Skeletal muscle cell (primary cell): ENCODE measurements around the gene PLSCR4.

Source experiments
- DNase-seq: peaks from one replicate; pipeline ENCODE4 v3.0.0-alpha.2; 2010; ENCODE audit warnings: low read depth
- H3K4me3 ChIP-seq: 2 replicates; pipeline ENCODE4 v1.5.1; 2011; ENCODE audit warnings: low read depth, mild to moderate bottlenecking, control low read depth, low read length, moderate library complexity

Gene PLSCR4

DNA sequence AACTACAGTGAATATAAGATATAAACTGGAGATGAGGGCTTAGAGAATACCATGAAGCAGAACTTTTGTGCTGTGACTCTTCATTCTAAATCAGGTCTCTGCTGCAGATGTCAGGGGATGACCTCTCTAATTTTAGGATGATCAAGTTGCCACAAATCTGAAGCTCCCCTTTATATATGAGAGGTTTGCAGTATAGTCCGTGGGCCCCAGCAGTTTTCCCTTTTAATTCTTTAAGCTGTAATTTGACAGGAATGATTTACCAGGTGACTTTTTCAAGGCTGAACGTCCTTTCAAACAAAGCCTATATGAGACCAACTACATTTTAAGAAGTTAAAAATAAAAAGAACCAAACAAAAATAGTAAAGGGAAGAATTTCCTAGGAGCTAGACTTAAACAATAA lies 85.0 kb downstream of the PLSCR4 start:
- no peak for DNase-seq
- H3K4me3 ChIP-seq = no peak overlapping the region

DNA sequence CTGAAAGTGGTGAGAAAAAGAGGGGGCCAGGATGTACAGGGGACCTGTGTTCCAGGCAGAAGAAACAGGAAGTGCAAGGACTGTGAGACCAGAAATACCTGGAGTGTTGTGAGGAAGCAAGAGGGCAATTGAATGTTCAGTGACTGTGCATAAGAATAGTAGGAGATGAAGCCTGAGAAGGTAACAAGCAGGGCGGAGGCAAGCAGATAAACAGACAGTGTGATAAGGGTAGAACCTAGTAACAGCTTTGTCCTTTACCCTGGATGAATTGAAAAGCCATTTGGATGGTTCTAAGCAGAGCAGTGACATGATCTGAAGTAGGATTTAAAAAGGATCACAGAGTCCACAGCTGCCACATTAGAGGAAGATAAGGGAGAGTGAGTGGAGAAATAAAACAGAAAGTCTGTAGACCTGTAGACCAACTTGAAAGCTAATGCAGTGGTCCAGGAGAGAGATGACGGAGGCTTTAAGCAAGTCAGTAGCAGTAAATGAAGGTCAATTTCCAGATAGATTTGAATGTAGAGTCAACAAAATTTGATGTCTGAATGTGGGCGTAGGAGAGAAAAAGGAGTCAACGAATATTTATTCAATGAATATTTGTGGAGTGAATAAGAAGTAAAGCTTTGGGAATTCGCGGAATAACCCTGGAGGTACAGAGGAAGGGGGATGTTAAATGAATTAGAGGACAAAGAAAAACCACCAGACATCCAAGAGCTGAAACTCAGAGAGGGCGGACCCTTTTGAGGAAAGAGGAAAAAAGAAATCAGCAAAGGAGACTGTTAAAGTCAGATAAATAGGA lies 85.7 kb downstream of the PLSCR4 start:
- H3K4me3 ChIP-seq = no peak overlapping the region
- DNase-seq = peak; percentile 62

DNA sequence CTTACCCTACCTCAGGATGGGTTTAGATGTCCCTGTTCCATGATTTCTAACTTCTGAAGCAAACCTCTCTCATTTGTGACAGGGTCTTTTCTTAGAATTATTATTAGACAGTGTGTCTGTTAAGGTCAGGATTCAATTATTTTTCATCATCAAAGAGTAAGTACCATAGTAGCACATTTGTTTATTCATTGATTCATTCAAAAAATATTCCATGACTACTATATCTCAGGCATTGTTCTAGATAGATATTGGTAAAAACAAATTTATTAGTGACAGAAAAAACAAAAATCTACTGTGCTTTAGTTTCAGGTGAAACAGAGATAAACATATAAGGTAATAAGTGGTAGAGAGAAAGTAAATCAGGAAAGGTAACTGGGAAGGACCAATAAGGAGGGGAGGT lies 86.4 kb downstream of the PLSCR4 start:
- no peak for DNase-seq
- no peak overlapping the region for H3K4me3 ChIP-seq

DNA sequence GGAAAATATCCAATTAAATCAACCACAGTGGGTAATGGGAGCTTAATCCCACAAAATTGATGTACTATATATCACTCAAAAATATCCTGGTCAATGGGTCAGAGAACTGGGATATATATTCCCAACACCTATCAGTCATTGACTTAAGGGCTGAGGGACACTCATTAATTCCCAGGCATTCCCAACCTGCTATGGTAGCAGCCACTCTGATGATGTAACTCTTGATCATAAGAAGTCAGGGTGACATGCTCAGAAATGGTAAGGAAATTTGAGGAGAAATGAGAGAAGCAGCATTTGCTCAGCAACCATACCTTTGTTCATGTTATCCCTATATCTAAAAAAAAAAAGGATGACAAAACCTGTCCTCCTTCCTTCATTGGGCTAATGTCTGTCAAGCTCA lies 86.8 kb downstream of the PLSCR4 start:
- DNase-seq = no peak

DNA sequence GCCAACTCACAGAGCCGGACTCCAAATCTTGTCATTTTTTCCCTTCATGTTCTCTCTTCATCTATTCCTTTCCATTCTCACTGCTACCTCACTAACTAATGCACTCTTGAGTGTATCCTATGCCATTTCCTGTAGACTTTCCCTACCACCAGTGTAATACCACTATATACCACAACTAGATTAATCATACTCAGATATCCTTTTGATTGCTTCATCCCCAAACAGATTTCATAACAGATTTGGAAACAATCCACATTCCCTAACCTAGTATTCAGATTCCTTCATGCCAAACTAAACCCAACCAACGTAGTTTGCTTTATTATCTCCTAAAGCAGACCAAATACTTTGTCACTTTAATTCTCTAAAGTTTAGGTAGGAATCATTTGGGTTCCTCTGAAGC lies 87.3 kb downstream of the PLSCR4 start:
- peak; percentile 90 for DNase-seq
- no peak overlapping the region for H3K4me3 ChIP-seq

More for the DNA sequence above, 86.8 kb downstream of the PLSCR4 start:
- H3K4me3 ChIP-seq = no peak overlapping the region

DNA sequence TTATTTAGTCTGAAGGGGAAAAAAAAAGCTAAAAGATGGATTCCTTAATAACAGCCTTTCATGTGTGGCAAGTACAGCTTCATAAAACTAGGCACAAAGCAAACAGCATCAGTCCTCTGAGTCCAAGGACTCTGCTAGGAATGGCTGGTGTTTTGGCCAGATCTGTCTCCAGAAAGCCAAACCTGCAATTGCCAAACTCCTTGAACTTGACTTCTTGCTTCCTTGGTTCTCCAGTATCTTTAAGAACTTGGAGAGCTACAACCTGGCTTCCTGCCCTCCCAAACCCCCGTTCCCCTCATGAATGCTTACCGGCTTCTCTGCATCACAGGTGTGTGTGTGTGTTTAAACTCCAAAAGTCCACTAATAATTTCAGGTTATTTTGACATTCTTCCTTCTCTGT lies 88.3 kb downstream of the PLSCR4 start:
- DNase-seq = no peak
- H3K4me3 ChIP-seq = peak overlapping the region; percentile 3

DNA sequence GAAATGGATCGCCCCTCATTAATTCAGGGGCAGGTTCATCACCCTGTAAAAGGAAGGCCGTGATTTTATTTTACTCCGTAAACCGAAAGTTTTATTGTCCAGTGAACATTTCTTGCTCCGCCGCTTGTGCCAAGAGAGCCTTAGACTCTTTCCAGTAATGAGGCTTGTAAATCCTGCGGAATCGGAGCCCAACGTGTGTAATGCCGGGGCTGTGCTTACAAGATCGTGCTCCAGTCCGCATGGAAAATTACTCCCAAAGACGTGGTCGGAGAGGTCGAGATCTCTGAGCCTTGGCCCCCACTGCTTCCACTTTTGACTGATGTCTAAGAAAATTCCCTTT lies 89.3 kb downstream of the PLSCR4 start:
- no peak for DNase-seq
- peak overlapping the region; percentile 92 for H3K4me3 ChIP-seq

DNA sequence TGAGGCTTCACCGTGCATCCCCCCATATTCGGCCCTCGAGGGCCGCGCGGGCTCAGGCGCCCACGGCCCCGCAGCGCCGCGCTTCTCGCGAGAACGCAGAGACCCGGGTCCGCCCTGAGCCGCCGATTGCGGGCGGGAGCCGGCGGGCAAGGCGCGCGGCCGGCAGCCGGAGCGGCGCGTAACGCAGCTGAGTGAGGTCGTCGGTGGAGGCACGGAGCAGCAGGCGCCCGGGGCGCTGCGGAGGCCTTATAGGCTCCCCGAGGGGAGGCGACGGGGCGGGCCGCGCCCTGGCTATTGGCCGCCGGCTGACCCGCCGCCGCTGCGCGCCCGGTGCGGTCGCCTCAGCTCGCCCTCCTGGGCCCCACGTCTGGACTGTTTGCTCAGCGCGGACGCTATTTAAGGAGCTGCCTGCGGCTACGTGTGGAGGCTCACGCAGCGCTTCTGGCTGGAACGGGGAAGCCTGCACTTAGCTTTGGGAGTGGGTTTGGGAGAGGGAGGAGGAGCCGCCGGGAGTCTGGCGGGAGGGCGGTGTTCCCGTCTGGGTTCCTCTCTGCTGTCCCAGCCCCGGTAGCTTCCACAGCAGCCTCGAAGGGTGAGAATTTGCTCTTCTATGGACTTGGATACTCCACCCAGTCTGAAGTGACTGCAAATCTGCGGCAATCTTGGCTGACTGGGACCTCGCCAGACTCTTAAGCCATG lies 89.8 kb downstream of the PLSCR4 start, which contains the start of gene PLOD2:
Gene PLOD2, minus strand, starts transcription at position 221 of the 699 bp plus-strand sequence. Its CDS starts 195 bp downstream, at position 26.
- peak; percentile 94 for DNase-seq
- H3K4me3 ChIP-seq = peak within 1 kb of the TSS; percentile 92

DNA sequence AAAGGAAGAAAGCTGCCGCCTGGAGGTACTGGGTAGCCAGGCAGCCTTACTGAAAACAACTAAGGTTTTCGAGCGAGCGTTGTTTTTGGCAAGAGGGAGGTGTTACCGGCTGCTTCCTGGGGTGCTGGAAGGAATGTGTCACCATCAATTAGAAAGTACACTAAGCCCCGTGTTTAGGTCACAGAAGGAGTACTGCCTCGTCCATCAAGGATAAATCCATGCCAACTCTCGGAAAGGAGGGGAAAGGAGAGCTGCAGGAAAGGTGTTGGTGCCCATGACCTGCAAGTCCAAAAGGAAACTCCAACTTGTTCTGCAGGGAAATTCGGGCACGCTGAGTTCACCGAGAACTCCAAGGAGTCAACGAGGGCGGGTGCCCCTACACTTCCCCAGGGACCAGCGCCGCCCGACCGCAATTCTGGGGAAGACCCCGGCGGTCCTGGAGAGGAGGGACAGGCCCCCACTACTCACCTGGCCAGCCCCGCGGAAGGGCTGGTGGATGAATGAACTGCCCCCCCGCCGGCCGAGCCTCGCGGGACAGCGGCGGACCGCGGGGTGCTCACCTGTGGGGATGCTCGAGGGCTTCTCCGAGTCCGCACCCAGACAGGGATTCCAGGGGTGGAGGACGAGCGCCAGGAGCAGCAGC lies 90.5 kb downstream of the PLSCR4 start:
- no peak for DNase-seq
- peak overlapping the region; percentile 92 for H3K4me3 ChIP-seq

DNA sequence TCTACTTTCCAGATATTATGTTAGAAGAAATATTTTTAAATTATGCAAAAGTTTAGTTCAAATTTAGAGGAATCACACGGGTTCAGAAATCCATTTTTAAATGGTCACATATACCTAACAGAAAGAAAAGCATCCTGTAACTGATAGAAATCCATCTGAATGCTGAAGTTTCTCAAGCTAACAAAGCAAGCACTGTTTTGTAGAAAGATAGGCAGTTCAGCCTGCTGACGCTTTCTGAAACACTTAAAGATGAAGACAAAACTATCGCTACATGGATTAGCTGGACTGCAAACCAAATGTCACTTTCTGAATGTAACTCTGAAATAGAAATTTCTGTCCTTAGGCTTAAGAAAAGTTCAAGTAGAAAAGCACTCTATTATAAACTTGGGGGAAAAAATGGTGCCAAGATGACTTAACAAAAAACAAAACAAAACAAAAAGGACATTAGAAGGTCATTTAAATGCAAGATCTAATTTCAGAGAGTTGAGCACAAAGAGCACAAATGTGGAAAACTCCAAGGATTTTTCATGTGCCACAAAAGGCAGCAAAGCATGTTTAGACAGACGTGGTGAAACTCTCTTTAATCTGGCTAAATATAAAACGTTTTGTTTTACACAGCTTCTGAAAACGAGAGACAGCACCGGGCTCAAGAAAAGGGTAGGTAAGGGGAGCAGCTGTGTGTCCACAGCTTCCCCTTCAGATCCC lies 91.1 kb downstream of the PLSCR4 start:
- no peak for DNase-seq
- H3K4me3 ChIP-seq = peak overlapping the region; percentile 92

DNA sequence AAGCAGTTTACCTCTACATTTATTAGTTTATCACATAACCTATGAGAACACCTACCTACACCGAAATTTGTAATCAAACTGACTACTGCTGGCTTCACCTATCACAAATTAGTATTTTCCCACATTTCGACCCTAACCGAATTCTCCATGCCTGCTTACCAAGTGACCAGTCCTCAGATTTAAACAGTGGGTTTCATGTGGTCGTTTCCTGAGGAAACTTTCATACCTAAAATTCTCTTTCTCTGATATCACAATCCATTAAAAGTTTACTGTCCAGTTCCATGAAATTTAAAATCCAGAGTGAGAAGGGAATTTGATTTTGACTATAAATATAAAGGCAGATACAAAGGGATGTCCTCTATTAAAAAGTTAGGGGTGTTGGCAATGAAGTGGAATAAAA lies 91.9 kb downstream of the PLSCR4 start:
- peak overlapping the region; percentile 92 for H3K4me3 ChIP-seq
- no peak for DNase-seq

DNA sequence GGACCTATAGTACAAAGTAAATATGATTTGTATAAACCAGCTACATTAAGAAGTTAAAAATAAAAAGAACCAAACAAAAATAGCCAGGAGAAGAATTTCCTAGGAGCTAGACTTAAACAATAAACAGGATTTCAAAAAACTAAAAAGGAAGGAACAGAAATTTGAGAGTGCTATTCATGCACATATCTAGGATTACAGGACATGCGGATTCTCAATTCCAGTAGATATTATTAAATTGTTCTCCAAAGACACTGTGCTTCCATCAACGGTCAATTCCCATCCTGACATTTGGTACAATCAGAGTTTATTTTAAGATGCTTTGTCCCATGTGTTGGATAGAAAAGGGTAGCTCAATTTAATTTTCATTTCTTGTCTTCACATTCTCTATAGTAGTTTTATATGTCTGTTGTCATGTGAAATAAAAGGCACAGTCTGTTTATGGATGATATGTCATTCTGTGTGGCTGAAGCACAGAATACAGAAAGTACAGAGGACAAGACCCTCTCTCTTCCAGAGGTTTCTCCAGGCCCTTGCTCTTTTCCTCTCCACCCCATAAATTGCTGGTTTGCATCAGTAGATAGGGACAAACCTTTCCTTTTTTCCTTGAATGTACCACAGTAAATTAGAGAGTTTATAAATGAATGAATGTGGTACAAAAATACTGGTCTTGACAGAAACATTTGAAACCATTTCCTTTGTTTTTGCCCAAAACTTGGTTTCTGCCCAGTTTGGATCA lies 93.4 kb downstream of the PLSCR4 start:
- peak overlapping the region; percentile 92 for H3K4me3 ChIP-seq
- no peak for DNase-seq

DNA sequence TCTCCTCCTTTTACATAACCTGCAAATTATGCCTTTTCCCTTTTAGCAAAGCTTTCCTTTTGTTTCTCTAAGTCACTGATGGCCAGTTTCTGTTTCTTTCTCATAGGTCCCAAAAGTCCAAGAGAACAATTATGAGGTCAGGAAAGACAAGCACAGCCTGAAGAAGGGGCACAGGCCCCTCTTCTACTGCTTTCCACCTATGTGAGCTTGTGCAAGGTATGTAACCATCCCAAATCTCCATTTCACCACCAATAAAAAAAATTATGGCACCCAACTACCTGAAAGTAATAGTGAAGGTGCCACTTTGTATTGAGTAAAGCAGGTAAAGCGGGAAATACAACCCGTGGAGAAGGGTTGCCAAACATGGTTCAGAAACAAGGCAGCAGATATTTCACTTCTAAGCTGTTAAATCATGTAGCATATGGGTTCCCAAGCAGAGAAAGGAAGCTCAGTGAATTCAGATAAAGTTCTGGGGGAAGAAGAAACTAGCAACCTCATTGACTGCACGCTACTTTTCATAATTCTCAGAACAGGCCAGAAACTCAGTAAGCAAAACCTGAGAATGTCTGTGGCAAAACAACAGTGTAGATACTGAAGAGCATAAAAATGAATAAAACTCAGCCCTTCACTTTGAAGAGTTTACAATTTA lies 94.1 kb downstream of the PLSCR4 start:
- no peak for DNase-seq
- H3K4me3 ChIP-seq = peak overlapping the region; percentile 92

DNA sequence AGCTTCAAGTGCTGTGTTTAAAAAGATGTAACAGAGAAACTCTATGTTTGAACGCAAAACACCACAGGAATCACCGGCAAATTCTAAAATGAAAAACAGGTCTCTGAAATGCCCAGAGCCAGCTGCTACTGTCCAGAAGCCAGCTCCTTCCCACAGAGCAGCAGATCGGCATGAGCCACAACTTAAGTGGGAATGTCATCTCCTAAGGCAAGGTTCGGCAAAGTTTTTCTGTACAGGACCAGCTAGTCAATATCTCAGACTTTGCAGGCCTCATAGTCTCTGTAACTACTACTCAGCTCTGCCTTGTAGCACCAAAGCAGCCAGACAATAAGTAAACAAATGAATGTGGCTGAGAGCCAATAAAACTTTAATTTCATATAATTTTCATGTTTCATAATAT lies 94.8 kb downstream of the PLSCR4 start:
- H3K4me3 ChIP-seq = peak overlapping the region; percentile 92

DNA sequence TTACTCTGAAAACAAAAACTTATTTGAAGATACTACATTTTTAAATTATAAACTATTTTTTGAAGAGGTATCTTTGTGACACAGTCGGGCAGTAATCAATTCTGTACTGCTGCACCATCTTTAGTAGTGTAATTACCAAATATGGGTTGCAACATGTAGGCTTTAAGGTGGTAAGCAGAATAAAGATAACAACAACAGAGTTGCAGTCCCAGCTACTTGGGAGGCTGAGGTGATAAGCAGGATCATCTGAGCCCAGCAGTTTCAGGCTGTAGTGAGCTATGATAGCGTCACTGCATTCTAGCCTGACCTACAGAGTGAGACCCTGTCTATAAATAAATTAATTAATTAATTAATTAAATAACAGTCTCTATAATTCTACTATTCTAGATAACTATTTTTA lies 95.9 kb downstream of the PLSCR4 start:
- no peak overlapping the region for H3K4me3 ChIP-seq
- DNase-seq = no peak

More for the DNA sequence above, 94.8 kb downstream of the PLSCR4 start:
- DNase-seq = no peak

DNA sequence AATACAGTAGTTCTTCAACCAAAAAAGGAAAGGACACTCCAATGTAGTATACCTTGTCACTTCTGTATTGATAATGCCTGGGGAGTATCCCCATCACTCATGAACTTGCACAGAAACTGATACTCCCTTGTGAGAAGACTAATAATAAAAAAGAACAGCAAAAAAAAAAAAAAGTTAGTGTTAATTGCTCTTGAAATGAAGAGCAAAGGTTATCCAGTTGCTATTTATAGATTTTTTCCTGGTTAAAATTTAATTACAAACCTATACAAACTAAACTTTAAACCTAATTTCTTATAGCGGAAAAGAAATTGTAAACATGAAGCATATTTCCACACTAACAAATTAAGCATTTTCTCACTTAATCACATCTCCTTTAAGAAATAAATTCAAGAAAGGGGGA lies 96.6 kb downstream of the PLSCR4 start:
- H3K4me3 ChIP-seq = no peak overlapping the region
- no peak for DNase-seq

DNA sequence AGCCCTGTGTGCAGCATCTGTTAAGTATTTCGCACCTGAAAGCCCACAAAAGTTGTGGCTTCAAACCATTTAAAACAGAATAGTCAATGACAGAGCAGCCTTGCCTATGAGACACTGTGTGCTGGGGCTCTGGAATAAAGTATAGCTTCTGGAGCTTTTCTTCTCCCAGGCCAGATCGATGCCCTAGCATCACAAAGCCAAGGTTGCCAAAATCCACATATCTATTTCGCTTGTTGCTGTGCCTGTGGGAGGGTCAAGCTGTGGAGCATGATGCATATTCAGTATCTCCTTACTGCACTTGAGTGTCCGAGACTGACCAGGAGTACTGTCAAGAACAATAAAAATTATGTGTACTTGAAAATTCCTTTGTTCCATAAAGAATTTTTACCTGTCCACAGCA lies 97.5 kb downstream of the PLSCR4 start:
- H3K4me3 ChIP-seq = no peak overlapping the region
- DNase-seq = no peak

DNA sequence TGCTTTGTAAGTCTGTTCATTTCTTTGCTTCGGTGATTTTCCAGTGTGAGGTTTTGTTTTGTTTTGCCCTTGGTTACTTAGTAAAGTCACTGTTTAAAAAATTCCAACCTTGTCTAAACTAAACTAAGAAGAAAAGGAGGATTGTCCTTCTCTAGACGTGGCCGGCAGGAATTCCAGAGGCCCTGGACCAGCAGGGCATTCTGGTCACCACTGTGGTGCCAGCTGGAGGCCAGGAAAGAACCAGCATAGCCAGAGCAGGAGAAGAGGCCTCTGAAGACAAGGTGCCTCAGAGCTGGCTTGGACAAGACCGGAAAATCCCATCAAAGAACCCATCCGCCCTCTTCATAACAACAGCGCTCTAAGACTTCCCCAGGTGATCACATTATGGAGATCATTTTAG lies 98.1 kb downstream of the PLSCR4 start:
- DNase-seq = no peak
- no peak overlapping the region for H3K4me3 ChIP-seq

DNA sequence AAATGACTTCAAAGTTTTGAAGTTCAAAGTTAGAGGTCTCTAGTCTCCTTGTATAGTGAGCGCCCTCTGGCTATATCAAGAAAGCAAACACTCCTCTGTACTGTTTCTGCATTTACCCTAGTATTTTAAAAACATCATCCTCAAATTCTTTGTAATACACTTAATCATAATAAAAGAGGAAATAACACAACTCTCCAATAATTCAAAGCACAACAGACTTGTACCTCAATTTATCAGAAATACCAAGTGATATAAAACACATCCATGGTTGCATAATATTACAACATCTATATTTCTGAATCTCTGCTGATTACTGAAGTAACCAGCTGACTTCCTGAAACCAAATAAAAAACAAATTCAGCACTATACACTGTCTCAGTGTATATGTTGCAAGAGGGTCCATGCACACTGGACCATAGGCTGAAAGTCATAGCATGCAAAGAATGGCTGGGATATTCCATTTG lies 102.4 kb downstream of the PLSCR4 start:
- DNase-seq = no peak

More for the DNA sequence above, 102.4 kb downstream of the PLSCR4 start:
- H3K4me3 ChIP-seq = no peak overlapping the region
